GM19240 (cell line): ENCODE results near the gene TBX18.

Experiments
- DNase-seq: peaks from one replicate; pipeline ENCODE4 v3.0.0; 2011; ENCODE audit warnings: low spot score; ENCODE audit not compliant: insufficient read length

TBX18 gene

GRCh38 chr6:84674395-84674794, 90.0 kb downstream of the TBX18 start:
- no peak for DNase-seq

GRCh38 chr6:84671183-84671582, 93.2 kb downstream of the TBX18 start:
- no peak for DNase-seq

- DNase-seq: no peak
These were observed 94.5 kb downstream of the TBX18 start for GRCh38 chr6:84669945-84670344.

- DNase-seq: no peak
These were observed 96.9 kb downstream of the TBX18 start for GRCh38 chr6:84667252-84668213.

GRCh38 chr6:84665401-84665800, 99.0 kb downstream of the TBX18 start:
- DNase-seq: no peak

- DNase-seq: no peak
These were observed 100.5 kb downstream of the TBX18 start for GRCh38 chr6:84663866-84664265.

- DNase-seq: no peak
These were observed 106.9 kb downstream of the TBX18 start for GRCh38 chr6:84657486-84657885.

- DNase-seq: no peak
These were observed 107.4 kb downstream of the TBX18 start for GRCh38 chr6:84657025-84657424.

- DNase-seq: no peak
These were observed 111.3 kb downstream of the TBX18 start for GRCh38 chr6:84653027-84653551.

- DNase-seq: no peak
These were observed 111.9 kb downstream of the TBX18 start for GRCh38 chr6:84652356-84653026.

GRCh38 chr6:84651583-84651982, 112.8 kb downstream of the TBX18 start:
- DNase-seq: no peak

- no peak for DNase-seq
These were observed 116.0 kb downstream of the TBX18 start for GRCh38 chr6:84648444-84648843.

- DNase-seq: no peak
These were observed 118.7 kb downstream of the TBX18 start for GRCh38 chr6:84645563-84646266.

- DNase-seq: no peak
These were observed 119.4 kb downstream of the TBX18 start for GRCh38 chr6:84645000-84645399.

GRCh38 chr6:84643778-84644177, 120.6 kb downstream of the TBX18 start:
- no peak for DNase-seq

- DNase-seq: no peak
These were observed 123.3 kb downstream of the TBX18 start for GRCh38 chr6:84641076-84641475.

GRCh38 chr6:84639396-84639795, 125.0 kb downstream of the TBX18 start:
- no peak for DNase-seq

- no peak for DNase-seq
These were observed 126.1 kb downstream of the TBX18 start for GRCh38 chr6:84638286-84638685.
